ENCODE measurements around the gene PRKN.

Gene PRKN

GRCh38 chr6:162526960-162527359 lies 200.6 kb downstream of the PRKN start:
- no peak for DNase-seq

DNA sequence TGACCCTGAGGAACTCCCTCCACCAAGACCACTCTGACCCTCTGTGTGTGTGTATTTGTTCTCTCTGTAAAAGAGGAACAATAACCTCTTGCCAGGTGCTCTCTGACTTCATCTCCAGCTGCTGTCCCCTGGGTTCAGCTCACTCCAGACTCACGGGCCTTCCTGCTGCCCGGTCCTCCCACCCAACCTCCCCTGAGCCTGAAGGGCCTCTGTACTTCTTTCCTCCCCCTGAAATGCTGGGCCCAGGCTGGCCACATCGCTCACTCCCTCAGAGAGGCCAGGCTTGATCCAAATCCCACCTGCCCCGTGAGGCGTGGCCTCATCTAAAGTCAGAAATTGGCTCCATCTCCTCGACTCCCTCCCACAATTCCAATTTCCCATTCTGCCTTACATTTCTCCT lies 202.4 kb downstream of the PRKN start:
- DNase-seq = no peak

DNA sequence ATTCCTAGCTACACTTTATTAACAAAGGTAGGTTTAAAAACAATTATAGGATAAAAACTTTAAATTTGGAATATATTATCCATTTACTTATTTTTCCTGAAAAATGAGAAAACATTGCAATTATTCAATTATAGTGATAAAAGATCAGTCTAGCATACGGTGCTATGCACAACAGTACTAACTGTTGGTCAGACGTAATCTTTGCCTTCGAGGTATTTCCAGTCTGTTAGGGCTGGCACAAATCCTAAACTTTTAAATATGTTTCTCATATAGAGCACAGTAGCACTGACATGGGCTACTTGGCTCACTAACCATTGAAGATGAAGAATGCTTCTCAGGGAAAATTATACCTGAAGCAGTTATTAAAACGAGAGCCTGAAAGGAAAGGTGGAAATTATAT lies 214.8 kb downstream of the PRKN start:
- no peak for DNase-seq

GRCh38 chr6:162497389-162497788 lies 230.2 kb downstream of the PRKN start:
- DNase-seq = no peak

DNA sequence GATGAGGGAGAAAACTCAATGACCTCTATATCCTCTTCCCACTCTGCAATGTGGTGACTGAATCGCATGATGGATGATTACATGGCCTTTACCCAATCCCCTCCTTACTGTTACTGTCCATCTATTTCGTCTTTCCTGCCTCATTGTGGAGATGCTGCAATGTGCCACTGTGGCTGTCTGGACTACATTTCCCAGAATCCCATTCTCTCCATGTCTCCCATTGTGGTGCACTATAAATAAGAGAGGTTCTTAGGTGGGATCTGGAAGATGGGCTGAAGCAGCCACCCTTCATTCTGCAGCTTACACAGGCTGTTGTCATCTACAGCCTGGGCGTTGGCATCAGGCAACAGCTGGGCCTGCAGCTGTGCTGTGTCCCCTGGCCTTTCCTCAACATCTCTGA lies 233.6 kb downstream of the PRKN start:
- no peak for DNase-seq

GRCh38 chr6:162491637-162492036 lies 235.9 kb downstream of the PRKN start:
- DNase-seq = no peak

- DNase-seq = no peak
Observed at GRCh38 chr6:162489101-162489976, 238.2 kb downstream of the PRKN start.

GRCh38 chr6:162488444-162488843 lies 239.1 kb downstream of the PRKN start:
- no peak for DNase-seq

GRCh38 chr6:162485464-162485863 lies 242.1 kb downstream of the PRKN start:
- no peak for DNase-seq

GRCh38 chr6:162481938-162482337 lies 245.6 kb downstream of the PRKN start:
- DNase-seq = no peak

DNA sequence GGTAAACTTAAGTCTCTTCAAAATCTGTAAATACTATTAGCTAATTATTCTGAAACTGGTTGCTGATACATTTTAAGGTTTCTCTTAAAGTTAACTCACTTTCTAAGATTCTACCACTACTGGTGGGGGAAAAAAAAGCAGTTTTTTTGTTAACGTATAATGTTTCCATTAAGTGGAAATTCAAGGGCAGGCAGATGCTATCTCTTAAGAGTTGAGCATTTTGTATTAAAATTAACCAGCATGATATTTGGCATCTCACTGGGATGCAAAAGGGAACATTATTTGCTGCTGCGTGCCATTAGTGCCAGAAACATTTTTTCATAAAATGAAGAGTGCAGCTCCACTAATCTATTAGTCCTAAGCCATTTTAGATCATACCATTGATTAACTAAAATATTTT lies 246.2 kb downstream of the PRKN start:
- no peak for DNase-seq

- DNase-seq = no peak
Observed at GRCh38 chr6:162478192-162478671, 249.3 kb downstream of the PRKN start.

DNA sequence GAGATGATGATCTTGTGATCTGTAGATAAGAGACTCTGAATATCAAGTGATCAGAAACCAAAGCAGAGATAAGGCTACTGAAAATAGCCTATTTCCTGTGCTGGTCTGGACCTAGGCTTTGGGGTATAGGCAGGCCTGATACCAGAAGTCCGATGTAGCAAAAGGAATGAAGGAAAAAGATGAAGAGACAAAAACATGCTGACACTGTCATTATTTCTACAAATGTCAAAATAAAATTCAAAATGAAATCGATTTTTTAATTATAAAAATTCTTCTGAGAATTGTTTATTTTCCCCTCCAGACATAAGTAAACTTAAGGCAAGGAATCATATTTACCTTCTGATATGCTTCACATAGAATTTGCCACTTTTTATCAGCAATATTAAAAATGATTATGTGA lies 252.8 kb downstream of the PRKN start:
- no peak for DNase-seq

GRCh38 chr6:162471842-162472241 lies 255.7 kb downstream of the PRKN start:
- DNase-seq = no peak

DNA sequence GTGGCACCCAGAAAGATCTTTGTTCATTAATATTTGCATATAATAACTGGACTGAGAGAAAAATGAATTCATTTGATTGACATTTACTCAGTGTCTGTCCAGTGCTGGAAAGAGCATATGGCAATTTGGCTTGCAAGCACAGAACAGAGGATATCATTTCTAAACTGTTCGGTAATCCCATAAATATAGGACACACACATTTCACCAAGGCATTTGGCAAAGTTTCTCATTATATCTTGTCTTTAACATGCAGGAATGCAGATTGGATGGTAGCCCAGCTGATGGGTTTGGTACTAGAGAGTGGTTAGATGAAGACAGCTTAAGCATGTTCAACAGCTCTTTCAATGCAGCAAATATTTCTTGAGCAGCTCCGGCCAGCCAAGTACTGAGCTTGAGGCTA lies 259.2 kb downstream of the PRKN start:
- no peak for DNase-seq

DNA sequence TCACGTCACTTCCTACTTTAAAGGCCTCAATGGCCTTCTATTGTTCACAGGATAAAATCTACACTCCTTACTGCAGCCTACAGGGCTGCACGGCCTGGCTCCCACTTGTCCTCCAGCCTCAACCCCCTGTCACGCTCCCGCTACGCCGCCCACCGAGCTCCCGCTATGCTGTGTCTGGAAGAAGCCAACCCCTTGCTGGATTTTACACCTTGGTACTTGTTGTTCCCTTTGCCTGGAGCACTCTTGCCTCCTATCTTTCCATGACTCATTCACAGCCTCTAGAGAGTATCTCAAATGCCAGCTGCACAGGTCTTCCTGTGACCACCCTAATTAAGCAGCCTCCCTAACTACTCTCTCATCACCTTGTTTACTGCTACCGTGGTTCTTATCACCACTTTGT lies 259.9 kb downstream of the PRKN start:
- no peak for DNase-seq

- no peak for DNase-seq
Observed at GRCh38 chr6:162463576-162463975, 264.0 kb downstream of the PRKN start.

DNA sequence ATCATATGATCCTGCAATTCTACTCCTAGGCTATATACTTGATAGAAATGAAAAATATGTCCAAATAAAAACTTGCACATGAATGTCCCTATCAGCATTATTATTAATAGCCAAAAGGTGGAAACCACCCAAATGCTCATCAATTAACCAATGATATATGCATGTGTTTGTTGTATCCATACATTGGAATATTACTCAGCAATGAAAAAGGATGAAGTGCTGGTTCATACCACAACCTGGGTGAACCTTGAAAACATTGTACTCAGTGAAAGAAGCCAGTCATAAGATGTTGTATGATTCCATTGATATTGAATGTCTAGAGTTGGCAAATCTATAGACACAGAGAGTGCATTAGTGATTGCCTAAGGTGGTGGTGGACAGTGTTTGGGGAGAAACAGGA lies 267.6 kb downstream of the PRKN start:
- no peak for DNase-seq

GRCh38 chr6:162450358-162450757 lies 277.2 kb downstream of the PRKN start:
- no peak for DNase-seq

DNA sequence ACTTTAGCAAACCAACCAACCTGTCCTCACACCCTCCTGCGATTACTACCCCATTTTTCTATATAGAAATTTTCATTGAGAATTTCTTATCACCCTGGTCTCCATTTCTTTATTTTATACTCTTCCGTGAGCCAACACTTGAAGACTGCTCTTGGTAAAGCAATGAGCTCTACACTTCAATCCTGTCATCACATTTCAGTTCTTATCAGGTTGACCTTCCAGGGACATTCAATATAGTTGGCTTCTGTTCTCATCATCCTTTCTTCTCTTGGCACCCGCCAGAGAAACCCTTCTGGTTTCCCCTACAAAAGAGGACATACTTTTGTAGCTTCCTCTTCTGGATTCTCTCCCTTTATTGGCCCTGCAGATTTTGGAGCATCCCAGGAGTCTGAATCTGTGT lies 279.3 kb downstream of the PRKN start:
- no peak for DNase-seq

DNA sequence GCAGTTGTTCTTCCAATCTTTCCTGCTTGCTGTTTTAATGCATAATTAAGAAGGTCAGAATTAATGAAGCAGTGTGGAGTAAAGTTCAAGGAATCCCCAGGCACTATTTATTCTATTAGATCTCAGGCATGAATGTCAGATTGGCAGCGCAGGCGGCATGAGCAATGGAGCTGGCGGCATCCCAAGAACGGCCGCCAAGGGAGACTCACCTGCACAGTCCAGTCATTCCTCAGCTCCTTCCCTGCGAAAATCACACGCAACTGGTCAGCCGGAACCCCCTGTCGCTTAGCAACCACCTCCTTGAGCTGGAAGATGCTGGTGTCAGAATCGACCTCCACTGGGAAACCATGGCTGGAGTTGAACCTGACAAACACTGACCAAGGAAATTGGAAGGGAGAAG lies 284.5 kb downstream of the PRKN start:
- DNase-seq = no peak

DNA sequence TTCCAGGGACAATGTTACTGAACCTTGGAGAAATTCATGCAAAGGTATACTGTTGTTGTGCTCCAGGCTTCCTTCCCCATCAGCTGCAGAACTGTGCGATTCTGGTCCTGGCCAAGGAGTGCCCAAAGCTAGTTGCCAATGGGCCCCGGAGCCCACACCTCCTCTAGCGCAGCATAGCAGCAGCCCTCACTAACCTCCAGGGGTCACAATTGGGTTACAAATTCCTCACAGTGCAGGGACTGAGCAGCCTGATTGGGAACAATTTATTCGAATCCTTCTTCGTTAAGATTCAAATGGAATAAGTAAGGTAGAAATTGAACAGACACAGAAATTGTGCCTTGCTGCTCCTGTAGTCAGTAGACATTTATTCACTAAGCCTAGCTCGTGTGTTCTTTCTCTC lies 284.9 kb downstream of the PRKN start:
- DNase-seq = no peak

GRCh38 chr6:162441991-162442390 lies 285.6 kb downstream of the PRKN start:
- DNase-seq = no peak

DNA sequence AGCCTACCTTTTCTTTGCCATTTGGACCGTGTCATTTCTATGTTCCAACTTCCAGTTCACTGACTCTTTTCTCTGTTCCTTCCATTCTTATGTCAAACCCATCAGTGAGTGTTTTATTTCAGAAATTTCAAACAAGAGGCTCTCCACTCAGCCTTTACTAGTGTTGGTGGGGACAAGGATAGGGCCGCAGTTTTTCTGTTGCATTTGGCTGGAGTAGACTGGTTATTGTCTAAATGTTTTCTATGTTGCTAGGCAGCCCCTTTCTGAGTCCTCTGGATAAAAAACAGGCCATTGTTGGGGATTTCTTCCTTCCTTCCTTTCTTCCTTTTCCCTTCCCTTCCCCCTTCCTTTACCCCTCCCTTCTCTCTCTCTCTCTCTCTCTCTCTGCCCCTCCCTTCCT lies 288.6 kb downstream of the PRKN start:
- DNase-seq = no peak

GRCh38 chr6:162435071-162435470 lies 292.5 kb downstream of the PRKN start:
- DNase-seq = no peak

All from 8988T (cell line).